HG02798 (cell line): ENCODE measurements around the gene DCP2.
A peak's percentile ranks its signal among the peaks of the same experiment; 100 is the strongest.

Source experiments
- ATAC-seq: cut with Tn5 transposase; IDR thresholded peaks from one replicate; pipeline ENCODE4 v1.9.1; 2021; ENCODE audit warnings: mild to moderate bottlenecking; ENCODE audit not compliant: unreplicated experiment, poor library complexity

Gene DCP2

GRCh38 chr5:112965733-112966306 lies 10.8 kb upstream of the DCP2 start:
- no peak for ATAC-seq

DNA sequence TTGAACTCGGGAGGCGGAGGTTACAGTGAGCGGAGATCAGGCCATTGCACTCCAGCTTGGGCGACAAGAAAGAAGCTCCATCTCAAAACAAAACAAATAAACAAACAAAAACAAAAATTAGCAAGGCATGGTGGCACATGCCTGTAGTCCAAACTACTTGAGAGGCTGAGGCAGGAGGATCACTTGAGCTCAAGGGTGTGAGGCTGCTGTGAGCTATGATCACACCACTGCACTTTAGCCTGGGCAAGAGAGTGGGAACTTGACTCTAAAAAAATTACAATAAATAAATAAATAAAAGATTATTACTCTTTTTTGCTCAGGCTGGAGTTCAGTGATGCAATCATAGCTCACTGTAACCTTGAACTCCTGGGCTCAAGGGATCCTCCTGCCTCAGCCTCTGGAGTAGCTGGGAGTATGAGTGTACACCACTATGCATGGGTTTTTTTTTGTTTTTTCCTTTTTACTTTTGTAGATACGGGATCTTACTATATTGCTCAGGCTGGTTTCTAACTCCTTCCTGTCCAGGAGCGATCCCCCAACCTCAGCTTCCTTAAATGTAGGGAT lies 9.0 kb upstream of the DCP2 start:
- ATAC-seq = no peak

DNA sequence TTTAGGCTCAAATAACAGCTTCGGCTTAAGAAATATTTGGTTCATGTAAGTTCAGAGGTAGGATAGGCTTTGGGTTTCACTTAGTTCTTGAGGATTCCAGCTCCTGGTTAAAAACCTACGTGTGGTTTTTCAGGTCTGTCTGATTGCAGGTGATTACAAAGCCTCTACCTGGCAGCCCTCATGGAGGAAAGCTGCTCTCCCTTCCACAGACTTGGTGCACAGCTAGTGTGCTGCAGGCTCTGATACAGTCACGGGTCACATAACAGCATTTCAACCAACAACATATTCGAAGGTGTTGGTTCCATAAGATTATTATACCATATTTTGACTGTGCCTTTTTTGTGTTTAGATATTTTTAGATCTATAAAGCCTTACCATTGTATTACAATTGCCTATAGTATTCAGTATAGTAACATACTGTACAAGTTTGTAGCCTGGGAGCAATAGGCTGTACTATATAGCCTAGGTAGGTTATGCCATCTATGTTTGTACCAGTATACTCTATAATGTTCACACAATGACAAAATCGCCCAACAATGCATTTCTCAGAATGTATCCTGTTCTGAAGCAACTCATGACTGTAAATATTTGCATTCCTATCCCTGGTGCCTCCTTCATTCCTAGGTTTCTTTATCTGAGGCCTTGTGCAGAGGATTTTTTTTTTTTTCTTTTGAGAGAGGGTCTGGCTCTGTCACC lies 8.0 kb upstream of the DCP2 start:
- no peak for ATAC-seq

DNA sequence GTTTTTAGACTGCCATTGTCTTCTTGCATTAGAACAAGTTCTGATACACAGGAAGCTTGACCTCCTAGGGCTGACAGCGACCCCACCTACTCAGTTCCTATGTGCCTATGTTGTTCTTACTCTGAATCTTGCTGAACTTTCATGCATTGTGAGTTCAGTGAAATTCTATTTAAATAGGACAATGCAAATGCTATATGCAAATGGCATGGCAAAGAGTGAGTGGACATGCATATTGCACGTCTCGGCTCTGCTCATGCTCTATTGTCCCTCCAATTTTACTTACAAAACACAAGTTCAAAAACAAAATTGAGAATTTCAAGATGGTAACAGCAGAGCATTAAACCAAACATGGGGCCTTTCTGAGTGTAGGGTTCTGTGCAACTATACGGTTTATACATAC lies 5.3 kb upstream of the DCP2 start:
- no peak for ATAC-seq

DNA sequence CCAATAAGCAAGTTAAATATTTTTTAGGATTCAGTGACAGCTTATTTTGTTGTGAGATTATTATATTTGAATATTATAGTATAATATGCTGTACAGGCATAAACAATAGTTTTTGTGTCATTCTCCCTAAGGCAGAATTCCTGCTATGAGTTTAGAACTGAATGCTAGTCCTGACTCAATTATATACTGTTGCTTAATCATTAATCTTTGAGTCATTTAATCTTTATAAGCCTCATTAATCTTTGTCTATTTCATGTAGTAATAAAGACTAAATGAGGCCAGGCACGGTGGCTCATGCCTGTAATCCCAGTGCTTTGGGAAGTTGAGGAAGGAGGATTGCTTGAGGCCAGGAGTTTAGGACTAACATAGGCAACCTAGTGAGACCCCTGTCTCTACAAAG lies 3.6 kb upstream of the DCP2 start:
- ATAC-seq = no peak

- no peak for ATAC-seq
Measured at GRCh38 chr5:112973904-112974303, 2.7 kb upstream of the DCP2 start.

DNA sequence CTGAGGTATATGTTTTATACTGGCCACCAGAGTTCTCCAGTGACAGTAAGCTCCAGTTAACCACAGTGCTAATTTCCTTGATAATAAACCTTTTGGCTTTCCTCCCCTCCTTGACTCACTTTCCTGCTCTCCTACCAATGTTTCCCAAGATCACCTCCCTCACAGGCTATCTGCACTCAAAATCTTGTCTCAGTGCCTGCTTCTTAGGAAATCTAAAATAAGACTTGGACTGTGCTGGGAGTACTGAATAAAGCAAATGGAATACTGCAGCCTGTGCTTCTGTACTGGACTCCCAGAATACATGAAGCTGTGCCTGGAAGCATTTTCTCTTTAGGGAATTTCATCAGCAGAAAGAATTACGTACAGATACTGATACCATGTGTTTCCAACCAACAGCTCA lies 1.7 kb upstream of the DCP2 start:
- ATAC-seq = no peak

DNA sequence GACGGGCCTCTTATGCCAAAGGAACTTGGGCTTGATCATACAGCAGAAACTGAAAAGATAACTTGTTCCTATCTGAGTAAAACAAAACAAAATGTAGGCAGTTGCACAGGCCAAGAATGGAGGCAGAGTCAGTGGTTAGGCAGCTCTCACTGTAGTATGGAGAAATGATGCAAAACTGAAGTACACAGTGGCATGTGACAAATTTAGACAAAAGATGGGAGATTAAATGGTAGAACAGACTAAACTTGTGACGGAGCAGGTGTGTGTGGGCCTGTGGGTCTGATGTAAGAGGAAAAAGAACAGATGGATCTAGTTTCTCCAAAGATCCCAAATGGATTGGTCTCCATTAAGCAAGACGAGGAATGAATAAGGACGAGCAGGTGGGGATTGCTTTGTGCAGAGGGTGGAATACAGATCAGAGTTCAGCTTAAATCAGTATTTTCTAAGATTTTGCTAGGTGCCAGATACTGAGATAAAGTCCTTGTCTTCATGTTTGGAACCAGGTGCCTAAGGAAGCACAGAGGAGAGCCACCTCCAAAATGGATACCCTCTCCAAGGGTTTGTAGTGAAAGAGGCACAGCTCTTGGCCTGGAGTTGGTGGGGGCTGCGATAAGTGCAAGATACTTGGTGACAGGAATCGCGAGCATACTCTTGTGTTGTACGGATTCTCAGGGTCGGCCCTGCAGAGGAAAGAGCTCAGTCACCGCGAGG lies 722 bp upstream of the DCP2 start:
- ATAC-seq = peak; percentile 16

- no peak for ATAC-seq
Measured at GRCh38 chr5:112977440-112977861, 853 bp downstream of the DCP2 start.

- ATAC-seq = no peak
Measured at GRCh38 chr5:112978836-112979235, 2.2 kb downstream of the DCP2 start.

- no peak for ATAC-seq
Measured at GRCh38 chr5:112979723-112980122, 3.1 kb downstream of the DCP2 start.

DNA sequence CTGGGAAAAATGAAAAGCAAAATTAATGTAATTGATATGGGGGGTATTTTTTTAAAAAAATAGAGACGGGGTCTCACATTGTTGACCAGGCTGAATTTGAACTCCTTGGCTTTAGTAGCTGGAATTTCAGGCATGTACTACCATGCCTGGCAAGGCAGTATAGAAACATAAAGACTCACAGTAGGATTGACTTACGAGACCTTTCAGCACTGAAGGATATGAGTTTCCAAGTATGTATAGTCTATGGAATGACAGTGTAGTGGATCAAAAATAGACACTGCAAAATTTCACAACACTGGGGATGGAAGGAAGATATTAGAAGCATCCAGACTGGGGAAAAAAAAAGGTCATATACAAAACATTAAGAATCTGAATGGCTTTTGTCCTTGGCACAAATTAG lies 6.8 kb downstream of the DCP2 start:
- no peak for ATAC-seq

- ATAC-seq = no peak
Measured at GRCh38 chr5:112986224-112986623, 9.6 kb downstream of the DCP2 start.

GRCh38 chr5:112995764-112996618 lies 19.4 kb downstream of the DCP2 start:
- ATAC-seq = peak; percentile 84

DNA sequence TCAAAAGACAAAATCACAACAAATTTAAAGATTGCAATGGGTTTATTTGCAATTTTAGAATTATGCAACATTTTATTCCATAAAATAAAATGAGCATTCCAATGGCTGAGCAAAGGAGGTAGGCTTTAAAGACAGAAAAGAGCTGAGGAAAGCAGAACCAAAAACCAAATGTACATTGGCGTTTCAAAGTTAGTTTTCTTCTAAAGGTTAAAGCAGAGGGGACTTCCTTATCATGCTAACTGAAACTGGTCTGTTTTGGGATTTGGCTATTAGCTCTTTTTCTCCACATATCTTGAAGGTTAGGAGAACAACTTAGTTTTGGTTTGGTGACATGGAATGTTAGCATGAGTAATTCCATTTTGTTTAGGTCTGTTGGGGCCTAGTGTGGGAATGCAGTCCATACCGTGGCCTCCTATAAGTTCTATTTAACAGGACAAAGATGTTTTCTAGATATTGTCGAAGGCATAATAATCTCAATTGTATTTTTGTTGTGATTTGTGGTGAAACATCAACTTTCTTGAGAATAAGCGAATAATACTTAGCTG lies 20.3 kb downstream of the DCP2 start:
- no peak for ATAC-seq

DNA sequence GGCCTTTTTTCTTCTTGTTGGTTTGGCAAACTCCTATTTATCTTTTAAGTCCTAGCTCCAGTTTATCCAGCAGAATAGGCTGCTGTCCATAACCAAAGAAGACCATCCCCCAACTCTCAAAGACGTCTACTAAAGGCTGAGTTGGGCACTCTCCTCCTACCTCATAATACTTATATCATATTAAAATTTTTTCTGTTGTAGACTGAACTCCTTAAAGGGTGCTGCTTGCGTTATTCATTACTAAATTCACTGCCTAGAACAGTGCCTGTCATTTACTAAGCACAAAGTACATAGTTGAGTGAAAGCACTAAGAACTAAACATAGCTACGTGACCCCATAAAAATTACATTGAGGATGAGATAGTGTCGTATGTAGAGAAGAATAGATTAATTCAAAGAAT lies 21.7 kb downstream of the DCP2 start:
- ATAC-seq = no peak

DNA sequence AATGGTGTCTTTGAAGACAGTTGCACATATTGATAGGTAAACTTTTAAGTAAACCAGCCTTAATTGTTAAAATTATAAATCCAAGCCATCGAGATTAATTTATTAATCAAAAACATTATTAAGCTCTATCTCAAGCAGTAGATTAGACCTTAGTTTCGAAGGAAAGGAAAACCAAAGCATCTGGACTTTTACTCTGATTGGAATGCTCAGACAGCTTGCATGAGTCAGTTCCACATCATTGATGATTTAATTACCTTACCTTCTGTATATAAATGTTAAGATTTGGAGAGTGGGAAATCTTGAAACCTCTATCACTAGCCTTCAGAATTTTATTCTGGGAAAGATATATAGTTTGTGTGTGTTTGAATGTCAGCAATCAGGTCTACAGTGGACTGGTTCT lies 23.9 kb downstream of the DCP2 start:
- no peak for ATAC-seq

GRCh38 chr5:113002423-113002822 lies 25.8 kb downstream of the DCP2 start:
- no peak for ATAC-seq

DNA sequence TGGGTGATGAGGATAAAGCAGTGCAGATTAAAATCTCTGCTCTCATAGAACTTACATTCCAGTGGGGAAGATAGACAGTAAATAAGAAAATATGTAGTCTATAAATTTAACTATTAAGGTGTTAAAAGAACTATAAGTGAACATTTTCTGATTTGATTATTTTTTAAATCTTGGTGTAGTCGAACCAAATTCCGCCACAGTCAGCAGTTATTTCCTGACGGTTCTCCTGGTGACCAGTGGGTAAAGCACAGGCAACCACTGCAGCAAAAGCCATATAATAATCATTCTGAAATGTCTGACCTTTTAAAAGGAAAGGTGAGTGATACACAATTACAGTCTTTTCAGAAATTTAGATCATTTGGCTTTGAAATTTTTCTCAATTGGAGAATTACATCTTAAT lies 27.2 kb downstream of the DCP2 start:
- ATAC-seq = no peak

DNA sequence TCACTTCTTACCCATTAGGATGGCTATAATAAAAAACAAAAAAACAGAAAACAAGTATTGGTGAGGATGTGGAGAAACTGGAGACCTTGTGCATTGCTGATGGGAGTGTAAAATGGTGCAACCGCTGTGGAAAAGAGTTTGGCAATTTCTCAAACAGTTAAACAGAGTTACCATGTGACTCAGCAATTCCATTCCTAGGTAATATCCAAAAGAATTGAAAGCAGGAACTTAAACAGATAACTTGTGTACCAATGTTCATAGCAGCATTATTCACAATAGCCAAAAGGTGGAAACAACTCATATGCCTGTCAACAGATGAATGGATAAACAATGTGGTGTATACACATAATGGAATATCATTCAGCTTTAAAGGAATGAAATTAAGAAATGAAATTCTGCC lies 28.9 kb downstream of the DCP2 start:
- no peak for ATAC-seq
